Measurements from ENCODE around the gene NRG2.

NRG2 gene

GRCh38 chr5:139807647-139808030 is 235.5 kb downstream of the NRG2 start:
- Mint-ChIP-seq H3K4me1 (no peaks in the 10 kb centered on the region), H3K36me3 (peaks cover 4% of the 10 kb centered on the region), H3K27ac (no peak overlapping the region), H3K4me3 (no peak overlapping the region), H3K9me3 (no peaks in the 10 kb centered on the region)
- DNase-seq (ENCODE audit: low spot score in 2 of 2) = no peak
- ATAC-seq = no peak

DNA sequence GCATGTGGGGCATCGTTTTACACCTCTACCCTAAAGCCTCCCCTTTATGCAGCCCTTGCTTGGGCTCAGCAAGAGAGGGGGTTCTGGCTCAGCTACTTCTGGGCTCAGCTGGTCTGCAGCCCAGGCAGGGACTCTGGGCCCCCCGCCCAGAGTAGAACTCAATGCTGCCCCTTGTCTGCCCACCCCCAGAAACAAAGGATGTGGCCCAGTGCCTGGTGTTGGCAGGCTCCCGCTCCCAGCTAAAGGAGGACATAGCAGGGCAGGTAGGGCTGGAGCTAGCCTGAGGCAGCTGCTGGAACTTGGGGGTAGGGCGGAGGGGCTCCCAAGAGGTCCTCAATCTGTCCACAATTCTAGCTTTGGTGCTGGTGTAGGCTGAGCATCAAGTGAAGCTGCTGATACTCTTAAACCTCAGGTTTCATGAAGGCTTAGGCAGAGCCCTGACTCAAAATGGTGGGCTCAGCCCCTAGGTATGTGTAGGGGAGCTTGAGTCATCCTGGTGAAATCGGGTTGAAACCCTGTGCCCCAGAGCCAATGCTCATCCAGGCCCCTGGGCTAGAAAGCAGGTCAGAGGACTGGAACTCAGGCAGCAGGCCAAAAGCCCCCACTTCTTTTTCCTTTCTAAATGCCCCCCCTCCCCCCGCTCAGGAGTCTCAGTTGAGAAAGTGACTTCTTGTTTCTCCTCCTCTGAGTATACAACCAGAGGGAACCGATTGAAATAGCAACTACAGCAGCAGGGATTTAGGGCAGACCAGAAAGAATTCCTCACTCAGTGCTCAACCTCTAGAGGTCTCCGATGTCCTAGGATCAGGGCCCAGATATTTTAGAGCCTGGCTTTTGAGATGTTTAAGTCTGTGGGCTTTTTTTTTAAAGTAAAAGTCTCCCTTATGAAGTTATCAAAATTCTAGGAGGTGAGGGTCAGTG is 236.1 kb downstream of the NRG2 start:
- no peaks in the 10 kb centered on the region for H3K4me1 Mint-ChIP-seq
- H3K27ac Mint-ChIP-seq = no peak overlapping the region
- no peak for ATAC-seq
- no peaks in the 10 kb centered on the region for H3K9me3 Mint-ChIP-seq
- H3K4me3 Mint-ChIP-seq = no peak overlapping the region
- no peak for DNase-seq (ENCODE audit: low spot score in 2 of 2)
- peaks cover 4% of the 10 kb centered on the region for H3K36me3 Mint-ChIP-seq

GRCh38 chr5:139806111-139806510 is 237.0 kb downstream of the NRG2 start:
- Mint-ChIP-seq H3K4me1 (no peaks in the 10 kb centered on the region), H3K9me3 (no peaks in the 10 kb centered on the region), H3K4me3 (no peak overlapping the region), H3K27ac (no peak overlapping the region), H3K36me3 (peaks cover 4% of the 10 kb centered on the region)
- DNase-seq (ENCODE audit: low spot score in 2 of 2) (no peak), ATAC-seq (no peak)

DNA sequence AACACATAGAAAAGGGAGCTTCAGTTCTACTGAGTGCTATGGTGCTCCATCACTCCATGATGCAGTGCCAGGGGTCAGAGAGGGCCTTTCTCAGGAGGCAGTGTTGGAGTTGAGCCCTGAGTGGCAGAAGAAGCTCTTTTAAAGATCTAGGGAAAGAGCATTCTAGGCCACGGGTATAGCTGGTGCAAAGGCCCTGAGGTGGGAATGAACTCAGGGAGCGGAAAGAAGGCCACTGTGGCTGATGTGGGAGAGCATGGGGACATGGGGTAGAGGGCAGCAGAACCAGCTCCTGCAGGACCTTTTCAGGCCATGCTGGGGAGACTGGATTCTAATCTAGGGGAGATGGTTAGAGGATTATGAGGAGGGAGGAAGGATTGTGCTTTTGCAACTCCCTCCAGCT is 237.6 kb downstream of the NRG2 start:
- Mint-ChIP-seq H3K4me3 (no peak overlapping the region), H3K36me3 (peaks cover 4% of the 10 kb centered on the region)

DNA sequence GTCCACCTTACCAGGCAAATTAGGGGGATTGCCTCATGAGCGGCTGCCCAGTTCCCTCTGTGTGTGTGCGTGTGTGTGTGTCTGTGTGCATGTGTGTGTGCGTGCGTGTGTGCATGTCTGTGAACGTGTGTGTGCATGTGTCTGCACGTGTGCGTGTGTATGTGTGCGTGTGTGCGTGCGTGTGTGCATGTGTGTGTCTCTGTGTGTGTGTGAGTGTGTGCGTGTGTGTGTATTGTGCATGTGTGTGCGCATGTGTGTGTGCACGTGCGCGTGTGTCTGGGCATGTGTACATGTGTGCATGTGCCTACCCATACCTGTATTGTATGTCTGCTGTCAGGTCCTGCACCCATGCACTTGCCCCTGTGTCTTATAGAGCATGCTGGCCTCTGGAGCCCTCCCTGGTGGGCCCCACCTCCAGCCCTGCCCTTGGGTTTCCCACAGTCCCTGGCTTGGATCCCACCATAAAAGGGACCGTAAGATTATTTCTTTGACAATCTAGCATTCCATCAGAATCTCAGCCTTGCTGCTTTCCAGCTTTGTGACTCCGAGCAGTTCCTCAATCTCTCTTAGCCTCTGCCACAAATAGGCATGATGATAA is 238.2 kb downstream of the NRG2 start:
- no peak for ATAC-seq
- no peak overlapping the region for H3K27ac Mint-ChIP-seq

More for the DNA sequence above, 237.6 kb downstream of the NRG2 start:
- ATAC-seq (no peak), DNase-seq (ENCODE audit: low spot score in 2 of 2) (no peak)
- H3K4me1 Mint-ChIP-seq = no peaks in the 10 kb centered on the region
- H3K9me3 Mint-ChIP-seq = no peaks in the 10 kb centered on the region
- H3K27ac Mint-ChIP-seq = no peak overlapping the region

GRCh38 chr5:139803978-139804377 is 239.1 kb downstream of the NRG2 start:
- Mint-ChIP-seq H3K9me3 (no peaks in the 10 kb centered on the region), H3K36me3 (no peaks in the 10 kb centered on the region), H3K4me1 (no peaks in the 10 kb centered on the region), H3K4me3 (no peak overlapping the region), H3K27ac (no peak overlapping the region)
- DNase-seq (ENCODE audit: low spot score in 2 of 2) (no peak), ATAC-seq (no peak)

More for the DNA sequence above, 238.2 kb downstream of the NRG2 start:
- H3K4me3 Mint-ChIP-seq = no peak overlapping the region
- peaks cover under 1% of the 10 kb centered on the region for H3K36me3 Mint-ChIP-seq
- DNase-seq (ENCODE audit: low spot score in 2 of 2) = no peak
- H3K4me1 Mint-ChIP-seq = no peaks in the 10 kb centered on the region
- H3K9me3 Mint-ChIP-seq = no peaks in the 10 kb centered on the region

GRCh38 chr5:139799359-139799758 is 243.7 kb downstream of the NRG2 start:
- Mint-ChIP-seq H3K9me3 (no peaks in the 10 kb centered on the region), H3K4me1 (no peaks in the 10 kb centered on the region), H3K36me3 (no peaks in the 10 kb centered on the region), H3K27ac (no peak overlapping the region), H3K4me3 (no peak overlapping the region)
- no peak for ATAC-seq
- DNase-seq (ENCODE audit: low spot score in 2 of 2) = no peak

DNA sequence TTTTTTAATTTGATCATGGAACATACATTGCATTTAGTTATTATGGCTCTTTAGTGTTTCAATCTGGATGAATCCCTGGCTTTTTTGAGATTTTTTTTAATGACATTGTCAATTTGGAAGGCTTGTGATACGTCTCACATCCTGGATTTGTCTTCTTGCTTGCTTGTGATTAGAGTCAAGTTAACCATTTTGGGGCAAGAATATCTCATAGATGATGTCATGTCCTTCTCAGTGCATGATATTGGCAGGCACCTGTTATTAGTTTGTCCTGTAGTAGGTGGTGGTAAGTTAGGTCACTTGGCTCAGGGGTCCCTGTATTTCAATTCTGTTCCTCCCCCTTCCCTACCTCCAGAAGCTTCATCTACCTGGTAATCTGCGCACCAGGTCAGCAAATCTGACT is 244.2 kb downstream of the NRG2 start:
- H3K9me3 Mint-ChIP-seq = no peaks in the 10 kb centered on the region
- no peak overlapping the region for H3K27ac Mint-ChIP-seq
- no peak overlapping the region for H3K4me3 Mint-ChIP-seq
- no peak for ATAC-seq
- H3K4me1 Mint-ChIP-seq = no peaks in the 10 kb centered on the region
- H3K36me3 Mint-ChIP-seq = no peaks in the 10 kb centered on the region
- no peak for DNase-seq (ENCODE audit: low spot score in 2 of 2)

GRCh38 chr5:139797856-139798510 is 245.1 kb downstream of the NRG2 start:
- Mint-ChIP-seq H3K27ac (no peak overlapping the region), H3K4me1 (no peaks in the 10 kb centered on the region), H3K9me3 (no peaks in the 10 kb centered on the region), H3K4me3 (no peak overlapping the region), H3K36me3 (no peaks in the 10 kb centered on the region)
- ATAC-seq (no peak), DNase-seq (ENCODE audit: low spot score in 2 of 2) (no peak)

- no peak for DNase-seq (ENCODE audit: low spot score in 2 of 2)
- H3K36me3 Mint-ChIP-seq = no peaks in the 10 kb centered on the region
- H3K4me3 Mint-ChIP-seq = no peak overlapping the region
- ATAC-seq = no peak
- no peaks in the 10 kb centered on the region for H3K9me3 Mint-ChIP-seq
- no peak overlapping the region for H3K27ac Mint-ChIP-seq
- H3K4me1 Mint-ChIP-seq = no peaks in the 10 kb centered on the region
These were observed 245.8 kb downstream of the NRG2 start for GRCh38 chr5:139797335-139797734.
